ENCODE measurements around the gene ZNF423. TPM values are rescaled to one million over a fixed set of nuclear protein-coding genes. Genes with fewer than 3 reads are reported as not detected.

ZNF423 gene
- total and polyA plus RNA-seq, 2 experiments from 2014 or later: 14.9 to 41.8 TPM

DNA sequence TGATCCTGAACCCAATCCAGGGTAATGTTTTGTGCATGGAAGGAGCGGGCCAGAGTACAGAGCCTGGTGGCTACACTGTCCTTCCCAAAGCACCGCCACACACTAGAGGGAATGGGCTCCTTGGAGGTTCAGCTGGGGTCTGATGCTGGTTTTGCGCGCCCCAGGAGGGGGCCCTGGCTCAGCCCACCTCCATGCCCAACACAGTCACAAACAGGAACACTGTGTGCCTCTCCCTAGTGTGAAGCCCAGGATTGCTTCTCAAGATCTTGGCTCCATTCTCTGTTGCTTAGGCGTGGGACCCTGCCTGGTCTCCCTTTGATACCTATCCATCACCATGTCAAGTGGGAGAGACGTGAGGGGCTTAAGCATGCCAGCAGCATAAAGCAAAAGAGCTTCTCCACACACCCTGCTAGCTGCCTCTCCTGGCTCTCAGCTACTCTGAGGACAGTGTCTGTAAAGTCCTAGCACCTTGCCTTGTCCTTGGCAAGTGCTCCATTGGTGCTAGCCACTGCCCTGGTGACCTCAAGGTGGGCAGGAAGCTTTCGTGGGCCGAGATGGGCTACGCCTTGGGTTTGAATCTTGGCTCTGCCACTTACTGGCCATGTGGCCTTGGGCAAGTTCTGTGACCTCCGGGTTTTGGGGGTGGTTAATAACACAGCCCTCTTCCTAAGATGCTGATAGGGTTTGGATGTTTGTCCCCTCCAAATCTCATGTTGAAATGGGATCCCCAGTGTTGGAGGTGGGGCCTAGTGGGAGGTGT lies 360.1 kb downstream of the ZNF423 start:
- no peak for TF ChIP-seq EZH2 (IDR thresholded peaks at IDR 0.05; ENCODE audit: low read depth, unreplicated experiment)
- Mint-ChIP-seq H3K36me3 (ENCODE audit: low read depth) (no peaks in the 10 kb centered on the region; the same call in 2 of the 3 replicates), H3K27ac (no peak overlapping the region), H3K4me3 (no peak overlapping the region), H3K27me3 (ENCODE audit: insufficient read depth, low read depth, poor library complexity) (peaks cover 18% of the 10 kb centered on the region), H3K4me1 (peaks cover 21% of the 10 kb centered on the region), H3K9me3 (no peaks in the 10 kb centered on the region)
- no peak for DNase-seq (ENCODE audit: low spot score)
- Histone ChIP-seq H3K27ac (ENCODE audit: low read depth) (no peak overlapping the region), H3K9me2 (ENCODE audit: insufficient read depth) (no peaks in the 10 kb centered on the region), H3K27me3 (ENCODE audit: insufficient read depth) (no peaks in the 10 kb centered on the region), H4K20me1 (replicated peaks; ENCODE audit: insufficient read depth) (no peaks in the 10 kb centered on the region), H2AFZ (no peak overlapping the region), H3K4me2 (no peak overlapping the region), H3F3A (replicated peaks; ENCODE audit: low read depth) (no peaks in the 10 kb centered on the region), H3K4me3 (no peak overlapping the region), H3K79me2 (replicated peaks; ENCODE audit: insufficient read depth) (no peaks in the 10 kb centered on the region), H3K4me1 (ENCODE audit: insufficient read depth) (peaks cover 13% of the 10 kb centered on the region), H3K36me3 (ENCODE audit: insufficient read depth) (no peaks in the 10 kb centered on the region)
- ATAC-seq: no peak

DNA sequence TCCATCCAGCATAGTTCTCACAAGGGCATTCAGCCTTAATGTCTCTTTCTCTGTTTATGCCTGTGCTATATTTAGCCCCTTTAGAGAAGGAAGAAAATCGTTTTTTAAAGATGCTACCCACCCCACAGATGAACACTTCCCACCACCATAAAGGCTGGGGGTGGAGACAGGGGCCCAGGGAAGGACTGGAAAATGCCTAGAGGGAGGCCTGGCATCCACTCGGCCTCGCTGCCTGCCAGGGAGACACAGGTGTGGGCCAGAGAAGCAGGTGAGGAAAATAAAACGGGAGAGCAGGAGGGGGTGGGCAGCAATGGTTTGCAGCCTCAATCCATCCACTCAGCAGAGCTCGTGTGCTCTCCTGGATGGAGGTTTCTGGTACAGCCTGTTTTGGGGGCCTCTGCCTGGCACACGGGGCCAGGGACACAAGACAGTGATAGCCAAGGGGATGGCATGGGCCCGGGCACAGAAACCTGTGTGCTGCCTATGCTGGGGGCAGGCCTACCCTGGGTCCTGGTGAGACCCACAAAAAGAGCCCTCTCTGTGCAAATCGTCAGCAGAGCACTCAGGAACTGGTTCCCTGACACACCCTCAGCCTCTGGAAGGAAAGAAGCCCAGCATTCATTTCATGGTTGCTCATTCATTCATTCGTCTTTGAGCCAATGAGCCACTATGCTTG lies 360.9 kb downstream of the ZNF423 start:
- ATAC-seq (no peak), DNase-seq (ENCODE audit: low spot score) (no peak)
- H4K20me1 ChIP-seq (replicated peaks; ENCODE audit: insufficient read depth): no peaks in the 10 kb centered on the region
- H3K4me2 ChIP-seq: no peak overlapping the region
- H2AFZ ChIP-seq: no peak overlapping the region
- H3K27me3 ChIP-seq (ENCODE audit: insufficient read depth): no peaks in the 10 kb centered on the region
- Mint-ChIP-seq H3K27ac (no peak overlapping the region), H3K27me3 (ENCODE audit: insufficient read depth, low read depth, poor library complexity) (peaks cover 20% of the 10 kb centered on the region), H3K4me3 (no peak overlapping the region), H3K36me3 (ENCODE audit: low read depth) (no peaks in the 10 kb centered on the region; the same call in 2 of the 3 replicates), H3K9me3 (no peaks in the 10 kb centered on the region), H3K4me1 (peaks cover 21% of the 10 kb centered on the region)
- no peak overlapping the region for H3K27ac ChIP-seq (ENCODE audit: low read depth)
- no peak overlapping the region for H3K4me3 ChIP-seq
- H3K79me2 ChIP-seq (replicated peaks; ENCODE audit: insufficient read depth): no peaks in the 10 kb centered on the region
- TF ChIP-seq ZNF114 (CRISPR knock-in tag; IDR thresholded peaks at IDR 0.05) (no peak), ZNF331 (CRISPR knock-in tag; IDR thresholded peaks at IDR 0.05; ENCODE audit: low read depth) (no peak), NANOG (IDR thresholded peaks at IDR 0.05; ENCODE audit: borderline replicate concordance) (no peak), STAT1 (IDR thresholded peaks at IDR 0.05; ENCODE audit: unreplicated experiment) (no peak), JUNB (IDR thresholded peaks at IDR 0.05; ENCODE audit: unreplicated experiment) (no peak), CREB1 (CRISPR knock-in tag; IDR thresholded peaks at IDR 0.05; ENCODE audit: low read depth) (no peak), EZH2phosphoT487 (IDR thresholded peaks at IDR 0.05; ENCODE audit: unreplicated experiment) (no peak), POLR2AphosphoS5 (IDR thresholded peaks at IDR 0.05; ENCODE audit: low read depth) (no peak), EZH2 (IDR thresholded peaks at IDR 0.05; ENCODE audit: low read depth, unreplicated experiment) (no peak)
- TF ChIP-seq, protein P1, sequence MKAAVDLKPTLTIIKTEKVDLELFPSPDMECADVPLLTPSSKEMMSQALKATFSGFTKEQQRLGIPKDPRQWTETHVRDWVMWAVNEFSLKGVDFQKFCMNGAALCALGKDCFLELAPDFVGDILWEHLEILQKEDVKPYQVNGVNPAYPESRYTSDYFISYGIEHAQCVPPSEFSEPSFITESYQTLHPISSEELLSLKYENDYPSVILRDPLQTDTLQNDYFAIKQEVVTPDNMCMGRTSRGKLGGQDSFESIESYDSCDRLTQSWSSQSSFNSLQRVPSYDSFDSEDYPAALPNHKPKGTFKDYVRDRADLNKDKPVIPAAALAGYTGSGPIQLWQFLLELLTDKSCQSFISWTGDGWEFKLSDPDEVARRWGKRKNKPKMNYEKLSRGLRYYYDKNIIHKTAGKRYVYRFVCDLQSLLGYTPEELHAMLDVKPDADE (IDR thresholded peaks at IDR 0.05): no peak
- TF ChIP-seq, protein P2, sequence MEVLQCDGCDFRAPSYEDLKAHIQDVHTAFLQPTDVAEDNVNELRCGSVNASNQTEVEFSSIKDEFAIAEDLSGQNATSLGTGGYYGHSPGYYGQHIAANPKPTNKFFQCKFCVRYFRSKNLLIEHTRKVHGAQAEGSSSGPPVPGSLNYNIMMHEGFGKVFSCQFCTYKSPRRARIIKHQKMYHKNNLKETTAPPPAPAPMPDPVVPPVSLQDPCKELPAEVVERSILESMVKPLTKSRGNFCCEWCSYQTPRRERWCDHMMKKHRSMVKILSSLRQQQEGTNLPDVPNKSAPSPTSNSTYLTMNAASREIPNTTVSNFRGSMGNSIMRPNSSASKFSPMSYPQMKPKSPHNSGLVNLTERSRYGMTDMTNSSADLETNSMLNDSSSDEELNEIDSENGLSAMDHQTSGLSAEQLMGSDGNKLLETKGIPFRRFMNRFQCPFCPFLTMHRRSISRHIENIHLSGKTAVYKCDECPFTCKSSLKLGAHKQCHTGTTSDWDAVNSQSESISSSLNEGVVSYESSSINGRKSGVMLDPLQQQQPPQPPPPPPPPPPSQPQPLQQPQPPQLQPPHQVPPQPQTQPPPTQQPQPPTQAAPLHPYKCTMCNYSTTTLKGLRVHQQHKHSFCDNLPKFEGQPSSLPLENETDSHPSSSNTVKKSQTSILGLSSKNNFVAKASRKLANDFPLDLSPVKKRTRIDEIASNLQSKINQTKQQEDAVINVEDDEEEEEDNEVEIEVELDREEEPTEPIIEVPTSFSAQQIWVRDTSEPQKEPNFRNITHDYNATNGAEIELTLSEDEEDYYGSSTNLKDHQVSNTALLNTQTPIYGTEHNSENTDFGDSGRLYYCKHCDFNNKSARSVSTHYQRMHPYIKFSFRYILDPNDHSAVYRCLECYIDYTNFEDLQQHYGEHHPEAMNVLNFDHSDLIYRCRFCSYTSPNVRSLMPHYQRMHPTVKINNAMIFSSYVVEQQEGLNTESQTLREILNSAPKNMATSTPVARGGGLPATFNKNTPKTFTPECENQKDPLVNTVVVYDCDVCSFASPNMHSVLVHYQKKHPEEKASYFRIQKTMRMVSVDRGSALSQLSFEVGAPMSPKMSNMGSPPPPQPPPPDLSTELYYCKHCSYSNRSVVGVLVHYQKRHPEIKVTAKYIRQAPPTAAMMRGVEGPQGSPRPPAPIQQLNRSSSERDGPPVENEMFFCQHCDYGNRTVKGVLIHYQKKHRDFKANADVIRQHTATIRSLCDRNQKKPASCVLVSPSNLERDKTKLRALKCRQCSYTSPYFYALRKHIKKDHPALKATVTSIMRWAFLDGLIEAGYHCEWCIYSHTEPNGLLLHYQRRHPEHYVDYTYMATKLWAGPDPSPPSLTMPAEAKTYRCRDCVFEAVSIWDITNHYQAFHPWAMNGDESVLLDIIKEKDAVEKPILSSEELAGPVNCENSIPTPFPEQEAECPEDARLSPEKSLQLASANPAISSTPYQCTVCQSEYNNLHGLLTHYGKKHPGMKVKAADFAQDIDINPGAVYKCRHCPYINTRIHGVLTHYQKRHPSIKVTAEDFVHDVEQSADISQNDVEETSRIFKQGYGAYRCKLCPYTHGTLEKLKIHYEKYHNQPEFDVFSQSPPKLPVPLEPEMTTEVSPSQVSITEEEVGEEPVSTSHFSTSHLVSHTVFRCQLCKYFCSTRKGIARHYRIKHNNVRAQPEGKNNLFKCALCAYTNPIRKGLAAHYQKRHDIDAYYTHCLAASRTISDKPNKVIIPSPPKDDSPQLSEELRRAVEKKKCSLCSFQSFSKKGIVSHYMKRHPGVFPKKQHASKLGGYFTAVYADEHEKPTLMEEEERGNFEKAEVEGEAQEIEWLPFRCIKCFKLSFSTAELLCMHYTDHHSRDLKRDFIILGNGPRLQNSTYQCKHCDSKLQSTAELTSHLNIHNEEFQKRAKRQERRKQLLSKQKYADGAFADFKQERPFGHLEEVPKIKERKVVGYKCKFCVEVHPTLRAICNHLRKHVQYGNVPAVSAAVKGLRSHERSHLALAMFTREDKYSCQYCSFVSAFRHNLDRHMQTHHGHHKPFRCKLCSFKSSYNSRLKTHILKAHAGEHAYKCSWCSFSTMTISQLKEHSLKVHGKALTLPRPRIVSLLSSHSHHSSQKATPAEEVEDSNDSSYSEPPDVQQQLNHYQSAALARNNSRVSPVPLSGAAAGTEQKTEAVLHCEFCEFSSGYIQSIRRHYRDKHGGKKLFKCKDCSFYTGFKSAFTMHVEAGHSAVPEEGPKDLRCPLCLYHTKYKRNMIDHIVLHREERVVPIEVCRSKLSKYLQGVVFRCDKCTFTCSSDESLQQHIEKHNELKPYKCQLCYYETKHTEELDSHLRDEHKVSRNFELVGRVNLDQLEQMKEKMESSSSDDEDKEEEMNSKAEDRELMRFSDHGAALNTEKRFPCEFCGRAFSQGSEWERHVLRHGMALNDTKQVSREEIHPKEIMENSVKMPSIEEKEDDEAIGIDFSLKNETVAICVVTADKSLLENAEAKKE (CRISPR knock-in tag; IDR thresholded peaks at IDR 0.05): no peak
- TF ChIP-seq, protein P3, sequence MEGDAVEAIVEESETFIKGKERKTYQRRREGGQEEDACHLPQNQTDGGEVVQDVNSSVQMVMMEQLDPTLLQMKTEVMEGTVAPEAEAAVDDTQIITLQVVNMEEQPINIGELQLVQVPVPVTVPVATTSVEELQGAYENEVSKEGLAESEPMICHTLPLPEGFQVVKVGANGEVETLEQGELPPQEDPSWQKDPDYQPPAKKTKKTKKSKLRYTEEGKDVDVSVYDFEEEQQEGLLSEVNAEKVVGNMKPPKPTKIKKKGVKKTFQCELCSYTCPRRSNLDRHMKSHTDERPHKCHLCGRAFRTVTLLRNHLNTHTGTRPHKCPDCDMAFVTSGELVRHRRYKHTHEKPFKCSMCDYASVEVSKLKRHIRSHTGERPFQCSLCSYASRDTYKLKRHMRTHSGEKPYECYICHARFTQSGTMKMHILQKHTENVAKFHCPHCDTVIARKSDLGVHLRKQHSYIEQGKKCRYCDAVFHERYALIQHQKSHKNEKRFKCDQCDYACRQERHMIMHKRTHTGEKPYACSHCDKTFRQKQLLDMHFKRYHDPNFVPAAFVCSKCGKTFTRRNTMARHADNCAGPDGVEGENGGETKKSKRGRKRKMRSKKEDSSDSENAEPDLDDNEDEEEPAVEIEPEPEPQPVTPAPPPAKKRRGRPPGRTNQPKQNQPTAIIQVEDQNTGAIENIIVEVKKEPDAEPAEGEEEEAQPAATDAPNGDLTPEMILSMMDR (conservative IDR thresholded peaks at IDR 0.05; ENCODE audit: low read depth in 2 of 2): no peak
- peaks cover 13% of the 10 kb centered on the region for H3K4me1 ChIP-seq (ENCODE audit: insufficient read depth)
- no peaks in the 10 kb centered on the region for H3F3A ChIP-seq (replicated peaks; ENCODE audit: low read depth)
- H3K36me3 ChIP-seq (ENCODE audit: insufficient read depth): no peaks in the 10 kb centered on the region
- no peaks in the 10 kb centered on the region for H3K9me2 ChIP-seq (ENCODE audit: insufficient read depth)
